GM23338 (cell line): ENCODE results near the gene NXPH4. TPM values are rescaled to one million over a fixed set of nuclear protein-coding genes. Genes with fewer than 3 reads are reported as not detected.

Experiments used
- ATAC-seq: fragments of 200-7000 bp; cut with Tn5 transposase; 3 replicates; pipeline ENCODE4 v1.9.1; 2020
- DNase-seq: peaks from one replicate; pipeline ENCODE4 v3.0.0-alpha.2; 2015; ENCODE audit warnings: low spot score
- H2AFZ ChIP-seq: fragments of 200-600 bp; sonication (generic); 2 replicates; pipeline ENCODE4 v1.8.0; 2016; ENCODE audit warnings: antibody characterized with exemption, mild to moderate bottlenecking, moderate library complexity
- H3F3A ChIP-seq: fragments of 200-600 bp; sonication (generic); replicated peaks from 2 replicates; pipeline ENCODE4 v1.8.0; 2017; ENCODE audit warnings: antibody characterized with exemption, mixed run types, low read depth
- H3K27ac ChIP-seq: fragments of 200-600 bp; sonication (generic); 2 replicates; pipeline ENCODE4 v1.6.1; 2016; ENCODE audit warnings: low read depth
- H3K27me3 ChIP-seq: fragments of 200-600 bp; sonication (generic); 2 replicates; pipeline ENCODE4 v1.8.0; 2016; ENCODE audit warnings: mild to moderate bottlenecking, mixed run types, moderate library complexity; ENCODE audit not compliant: insufficient read depth
- H3K36me3 ChIP-seq: fragments of 200-600 bp; sonication (generic); 2 replicates; pipeline ENCODE4 v1.8.0; 2016; ENCODE audit warnings: mild to moderate bottlenecking; ENCODE audit not compliant: insufficient read depth
- H3K4me1 ChIP-seq: fragments of 200-600 bp; sonication (generic); 2 replicates; pipeline ENCODE4 v1.8.0; 2016; ENCODE audit warnings: mild to moderate bottlenecking, moderate library complexity; ENCODE audit not compliant: insufficient read depth
- H3K4me2 ChIP-seq: fragments of 200-600 bp; sonication (generic); 2 replicates; pipeline ENCODE4 v1.7.1; 2017; ENCODE audit warnings: mixed run types
- H3K4me3 ChIP-seq: fragments of 200-600 bp; sonication (generic); 2 replicates; pipeline ENCODE4 v1.6.1; 2016; ENCODE audit warnings: mixed run types
- H3K79me2 ChIP-seq: fragments of 200-600 bp; sonication (generic); replicated peaks from 2 replicates; pipeline ENCODE4 v1.8.0; 2017; ENCODE audit warnings: mild to moderate bottlenecking; ENCODE audit not compliant: insufficient read depth
- H3K9me2 ChIP-seq: fragments of 200-600 bp; sonication (generic); 2 replicates; pipeline ENCODE4 v1.8.0; 2017; ENCODE audit not compliant: insufficient read depth
- H4K20me1 ChIP-seq: fragments of 200-600 bp; sonication (generic); replicated peaks from 2 replicates; pipeline ENCODE4 v1.8.0; 2017; ENCODE audit warnings: mild to moderate bottlenecking; ENCODE audit not compliant: insufficient read depth
- H3K27ac Mint-ChIP-seq: 2 replicates; pipeline ENCODE4 v1.8.0; 2020; ENCODE audit warnings: inconsistent platforms, mild to moderate bottlenecking, moderate library complexity, mixed read lengths
- H3K27me3 Mint-ChIP-seq: 3 replicates; pipeline ENCODE4 v1.8.0; 2022; ENCODE audit warnings: low read depth, mild to moderate bottlenecking, moderate library complexity, mixed read lengths, inconsistent platforms; ENCODE audit not compliant: insufficient read depth, poor library complexity
- H3K36me3 Mint-ChIP-seq: 3 replicates; pipeline ENCODE4 v1.8.0; 2021; ENCODE audit warnings: low read depth, mild to moderate bottlenecking, inconsistent platforms, moderate library complexity, mixed read lengths
- H3K4me1 Mint-ChIP-seq: 3 replicates; pipeline ENCODE4 v1.8.0; 2020; ENCODE audit warnings: mild to moderate bottlenecking, inconsistent platforms, mixed read lengths
- H3K4me3 Mint-ChIP-seq: 3 replicates; pipeline ENCODE4 v1.8.0; 2021; ENCODE audit warnings: moderate library complexity, mild to moderate bottlenecking, inconsistent platforms, mixed read lengths
- H3K9me3 Mint-ChIP-seq: 3 replicates; pipeline ENCODE4 v1.8.0; 2020; ENCODE audit warnings: moderate library complexity, mild to moderate bottlenecking, inconsistent platforms, mixed read lengths
- CREB1 ChIP-seq: fragments of 250-450 bp; sonication (Bioruptor Pico); IDR thresholded peaks from 2 replicates; pipeline ENCODE4 v1.5.0; 2020; ENCODE audit warnings: low read depth, mild to moderate bottlenecking, moderate library complexity
- EZH2 ChIP-seq: fragments of 200-600 bp; sonication (generic); IDR thresholded peaks from one replicate; pipeline ENCODE4 v1.8.0; 2017; ENCODE audit warnings: antibody characterized with exemption, mild to moderate bottlenecking, low read depth; ENCODE audit not compliant: unreplicated experiment
- EZH2phosphoT487 ChIP-seq: fragments of 200-600 bp; sonication (generic); IDR thresholded peaks from one replicate; pipeline ENCODE4 v1.8.1; 2018; ENCODE audit warnings: antibody characterized with exemption; ENCODE audit not compliant: unreplicated experiment
- JUNB ChIP-seq: IDR thresholded peaks from one replicate; pipeline ENCODE4 v1.6.1; 2016; ENCODE audit warnings: antibody characterized with exemption; ENCODE audit not compliant: unreplicated experiment
- NANOG ChIP-seq: IDR thresholded peaks from 2 replicates; pipeline ENCODE4 v1.6.1; 2016; ENCODE audit warnings: antibody characterized with exemption, borderline replicate concordance
- POLR2AphosphoS5 ChIP-seq: IDR thresholded peaks from 2 replicates; pipeline ENCODE4 v1.6.1; 2016; ENCODE audit warnings: antibody characterized with exemption, low read depth
- STAT1 ChIP-seq: IDR thresholded peaks from one replicate; pipeline ENCODE4 v1.6.1; 2016; ENCODE audit warnings: antibody characterized with exemption; ENCODE audit not compliant: unreplicated experiment
- ZNF114 ChIP-seq: fragments of 250-450 bp; sonication (Bioruptor Pico); IDR thresholded peaks from 2 replicates; pipeline ENCODE4 v1.5.0; 2020; ENCODE audit warnings: mild to moderate bottlenecking, moderate library complexity
- ZNF331 ChIP-seq: fragments of 250-450 bp; sonication (Bioruptor Pico); IDR thresholded peaks from 2 replicates; pipeline ENCODE4 v1.5.0; 2020; ENCODE audit warnings: low read depth, mild to moderate bottlenecking, moderate library complexity
- polyA plus RNA-seq: library from polyadenylated mRNA; unstranded; fragments of >200 nt; fragmentation: Nextera tagmentation; extraction: Ambion mirVana; gene quantifications from 2 replicates; pipeline ENCODE4 v1.2.1, GENCODE V29; 2016
- total RNA-seq: library from RNA; depleted of rRNA; stranded (reverse); fragments of >200 nt; shearing (Covaris generic); gene quantifications from 2 replicates; pipeline ENCODE4 v1.2.3, GENCODE V29; 2014
- TF ChIP-seq, protein P1 (sequence below): IDR thresholded peaks from one replicate; pipeline ENCODE4 v1.6.1; 2018; ENCODE audit warnings: antibody characterized with exemption; ENCODE audit not compliant: unreplicated experiment
- TF ChIP-seq, protein P2 (sequence below), 2 experiments: fragments of 200-600 bp in 1 of 2; sonication (generic) in 1 of 2; conservative IDR thresholded peaks; 2 replicates each; pipeline versions ENCODE4 v1.5.1 to v1.6.1; 2016 to 2017; ENCODE audit warnings: antibody characterized with exemption in 2 of 2, low read depth in 2 of 2, mild to moderate bottlenecking in 2 of 2, moderate library complexity in 1 of 2
- TF ChIP-seq, protein P3 (sequence below): IDR thresholded peaks from 2 replicates; pipeline ENCODE4 v1.6.1; 2016; ENCODE audit warnings: antibody characterized with exemption

The NXPH4 gene
- total and polyA plus RNA-seq, 2 experiments from 2014 or later = 0.89 to 1.5 TPM

DNA sequence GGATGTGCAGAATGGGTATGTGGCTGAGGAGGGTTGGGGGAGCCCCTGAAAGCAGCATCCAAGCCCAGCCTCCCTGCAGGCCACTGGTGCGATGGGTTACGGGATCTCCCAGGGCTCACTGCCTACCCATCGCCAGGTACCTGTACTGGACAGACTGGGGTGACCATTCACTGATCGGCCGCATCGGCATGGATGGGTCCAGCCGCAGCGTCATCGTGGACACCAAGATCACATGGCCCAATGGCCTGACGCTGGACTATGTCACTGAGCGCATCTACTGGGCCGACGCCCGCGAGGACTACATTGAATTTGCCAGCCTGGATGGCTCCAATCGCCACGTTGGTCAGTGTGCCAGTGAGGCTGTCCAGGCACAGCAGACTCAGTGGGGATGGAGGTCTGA is 18.3 kb upstream of the NXPH4 start:
- H3K27ac ChIP-seq = no peak overlapping the region
- Mint-ChIP-seq H3K36me3 (peaks cover 92% of the 10 kb centered on the region), H3K4me1 (no peaks in the 10 kb centered on the region), H3K9me3 (no peaks in the 10 kb centered on the region), H3K4me3 (no peak overlapping the region), H3K27ac (no peak overlapping the region), H3K27me3 (peaks cover 7% of the 10 kb centered on the region)
- H3K4me2 ChIP-seq = no peak overlapping the region
- TF ChIP-seq ZNF114 (CRISPR knock-in tag) = no peak
- TF ChIP-seq, protein P1, sequence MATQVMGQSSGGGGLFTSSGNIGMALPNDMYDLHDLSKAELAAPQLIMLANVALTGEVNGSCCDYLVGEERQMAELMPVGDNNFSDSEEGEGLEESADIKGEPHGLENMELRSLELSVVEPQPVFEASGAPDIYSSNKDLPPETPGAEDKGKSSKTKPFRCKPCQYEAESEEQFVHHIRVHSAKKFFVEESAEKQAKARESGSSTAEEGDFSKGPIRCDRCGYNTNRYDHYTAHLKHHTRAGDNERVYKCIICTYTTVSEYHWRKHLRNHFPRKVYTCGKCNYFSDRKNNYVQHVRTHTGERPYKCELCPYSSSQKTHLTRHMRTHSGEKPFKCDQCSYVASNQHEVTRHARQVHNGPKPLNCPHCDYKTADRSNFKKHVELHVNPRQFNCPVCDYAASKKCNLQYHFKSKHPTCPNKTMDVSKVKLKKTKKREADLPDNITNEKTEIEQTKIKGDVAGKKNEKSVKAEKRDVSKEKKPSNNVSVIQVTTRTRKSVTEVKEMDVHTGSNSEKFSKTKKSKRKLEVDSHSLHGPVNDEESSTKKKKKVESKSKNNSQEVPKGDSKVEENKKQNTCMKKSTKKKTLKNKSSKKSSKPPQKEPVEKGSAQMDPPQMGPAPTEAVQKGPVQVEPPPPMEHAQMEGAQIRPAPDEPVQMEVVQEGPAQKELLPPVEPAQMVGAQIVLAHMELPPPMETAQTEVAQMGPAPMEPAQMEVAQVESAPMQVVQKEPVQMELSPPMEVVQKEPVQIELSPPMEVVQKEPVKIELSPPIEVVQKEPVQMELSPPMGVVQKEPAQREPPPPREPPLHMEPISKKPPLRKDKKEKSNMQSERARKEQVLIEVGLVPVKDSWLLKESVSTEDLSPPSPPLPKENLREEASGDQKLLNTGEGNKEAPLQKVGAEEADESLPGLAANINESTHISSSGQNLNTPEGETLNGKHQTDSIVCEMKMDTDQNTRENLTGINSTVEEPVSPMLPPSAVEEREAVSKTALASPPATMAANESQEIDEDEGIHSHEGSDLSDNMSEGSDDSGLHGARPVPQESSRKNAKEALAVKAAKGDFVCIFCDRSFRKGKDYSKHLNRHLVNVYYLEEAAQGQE = no peak
- TF ChIP-seq JUNB = no peak
- TF ChIP-seq POLR2AphosphoS5 = no peak
- no peak for TF ChIP-seq ZNF331
- no peak for TF ChIP-seq STAT1
- TF ChIP-seq EZH2phosphoT487 = no peak
- TF ChIP-seq NANOG = no peak
- TF ChIP-seq EZH2 = no peak
- ATAC-seq (no peak), DNase-seq (no peak)
- no peaks in the 10 kb centered on the region; the same call in 1 of the 2 replicates for H4K20me1 ChIP-seq
- peaks cover 25% of the 10 kb centered on the region for H3K36me3 ChIP-seq
- no peak overlapping the region for H2AFZ ChIP-seq
- no peaks in the 10 kb centered on the region for H3K79me2 ChIP-seq
- H3K4me3 ChIP-seq = no peak overlapping the region
- H3K27me3 ChIP-seq = no peaks in the 10 kb centered on the region
- no peaks in the 10 kb centered on the region for H3K9me2 ChIP-seq
- 0 out of 2 replicates have a peak, but pooled peaks cover 1% of the 10 kb centered on the region for H3F3A ChIP-seq
- no peaks in the 10 kb centered on the region for H3K4me1 ChIP-seq

DNA sequence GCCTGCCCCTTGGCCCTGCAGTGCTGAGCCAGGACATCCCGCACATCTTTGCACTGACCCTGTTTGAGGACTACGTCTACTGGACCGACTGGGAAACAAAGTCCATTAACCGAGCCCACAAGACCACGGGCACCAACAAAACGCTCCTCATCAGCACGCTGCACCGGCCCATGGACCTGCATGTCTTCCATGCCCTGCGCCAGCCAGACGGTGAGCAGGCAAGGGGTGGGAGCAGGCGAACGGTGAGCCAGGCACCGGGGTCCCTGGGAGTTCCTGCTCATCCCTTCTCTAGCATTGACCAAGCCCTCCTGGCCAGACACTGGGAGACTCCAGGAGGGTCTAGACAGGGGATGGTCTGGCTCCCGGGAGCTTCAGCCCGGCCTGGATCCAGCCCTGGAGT is 17.4 kb upstream of the NXPH4 start:
- no peaks in the 10 kb centered on the region for H3K9me3 Mint-ChIP-seq
- no peaks in the 10 kb centered on the region for H3K27me3 ChIP-seq
- no peaks in the 10 kb centered on the region for H3K79me2 ChIP-seq
- H3K4me2 ChIP-seq = no peak overlapping the region
- no peak overlapping the region for H3K4me3 Mint-ChIP-seq
- no peak overlapping the region for H2AFZ ChIP-seq
- H3K4me1 ChIP-seq = no peaks in the 10 kb centered on the region
- no peak overlapping the region for H3K4me3 ChIP-seq
- no peak for ATAC-seq
- H3F3A ChIP-seq = no peaks in the 10 kb centered on the region
- H3K27me3 Mint-ChIP-seq = peaks cover 8% of the 10 kb centered on the region
- peaks cover 92% of the 10 kb centered on the region for H3K36me3 Mint-ChIP-seq
- H3K27ac Mint-ChIP-seq = no peak overlapping the region
- no peak overlapping the region for H3K27ac ChIP-seq
- no peaks in the 10 kb centered on the region for H3K9me2 ChIP-seq
- H3K4me1 Mint-ChIP-seq = no peaks in the 10 kb centered on the region
- H3K36me3 ChIP-seq = peaks cover 25% of the 10 kb centered on the region
- no peak for DNase-seq
- H4K20me1 ChIP-seq = no peaks in the 10 kb centered on the region; the same call in 1 of the 2 replicates
- no peak for TF ChIP-seq EZH2
- TF ChIP-seq, protein P2, sequence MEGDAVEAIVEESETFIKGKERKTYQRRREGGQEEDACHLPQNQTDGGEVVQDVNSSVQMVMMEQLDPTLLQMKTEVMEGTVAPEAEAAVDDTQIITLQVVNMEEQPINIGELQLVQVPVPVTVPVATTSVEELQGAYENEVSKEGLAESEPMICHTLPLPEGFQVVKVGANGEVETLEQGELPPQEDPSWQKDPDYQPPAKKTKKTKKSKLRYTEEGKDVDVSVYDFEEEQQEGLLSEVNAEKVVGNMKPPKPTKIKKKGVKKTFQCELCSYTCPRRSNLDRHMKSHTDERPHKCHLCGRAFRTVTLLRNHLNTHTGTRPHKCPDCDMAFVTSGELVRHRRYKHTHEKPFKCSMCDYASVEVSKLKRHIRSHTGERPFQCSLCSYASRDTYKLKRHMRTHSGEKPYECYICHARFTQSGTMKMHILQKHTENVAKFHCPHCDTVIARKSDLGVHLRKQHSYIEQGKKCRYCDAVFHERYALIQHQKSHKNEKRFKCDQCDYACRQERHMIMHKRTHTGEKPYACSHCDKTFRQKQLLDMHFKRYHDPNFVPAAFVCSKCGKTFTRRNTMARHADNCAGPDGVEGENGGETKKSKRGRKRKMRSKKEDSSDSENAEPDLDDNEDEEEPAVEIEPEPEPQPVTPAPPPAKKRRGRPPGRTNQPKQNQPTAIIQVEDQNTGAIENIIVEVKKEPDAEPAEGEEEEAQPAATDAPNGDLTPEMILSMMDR (conservative IDR thresholded peaks at IDR 0.05; ENCODE audit: low read depth in 2 of 2) = no peak
- no peak for TF ChIP-seq STAT1
- TF ChIP-seq ZNF331 = no peak
- no peak for TF ChIP-seq EZH2phosphoT487
- no peak for TF ChIP-seq CREB1 (CRISPR knock-in tag)
- TF ChIP-seq, protein P1 = no peak
- no peak for TF ChIP-seq JUNB
- TF ChIP-seq, protein P3, sequence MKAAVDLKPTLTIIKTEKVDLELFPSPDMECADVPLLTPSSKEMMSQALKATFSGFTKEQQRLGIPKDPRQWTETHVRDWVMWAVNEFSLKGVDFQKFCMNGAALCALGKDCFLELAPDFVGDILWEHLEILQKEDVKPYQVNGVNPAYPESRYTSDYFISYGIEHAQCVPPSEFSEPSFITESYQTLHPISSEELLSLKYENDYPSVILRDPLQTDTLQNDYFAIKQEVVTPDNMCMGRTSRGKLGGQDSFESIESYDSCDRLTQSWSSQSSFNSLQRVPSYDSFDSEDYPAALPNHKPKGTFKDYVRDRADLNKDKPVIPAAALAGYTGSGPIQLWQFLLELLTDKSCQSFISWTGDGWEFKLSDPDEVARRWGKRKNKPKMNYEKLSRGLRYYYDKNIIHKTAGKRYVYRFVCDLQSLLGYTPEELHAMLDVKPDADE = no peak
- no peak for TF ChIP-seq POLR2AphosphoS5
- no peak for TF ChIP-seq NANOG
